Colonic mucosa (tissue), 4 donors: ENCODE results near the gene ASF1B. TPM values are rescaled to one million over a fixed set of nuclear protein-coding genes. Genes with fewer than 3 reads are reported as not detected.

ENCODE experiments used
- DNase-seq: peaks from one replicate; pipeline ENCODE4 v3.0.0-alpha.2; 2020
- H3K27ac ChIP-seq: fragments of 200-600 bp; one replicate; pipeline ENCODE4 v1.8.0; 2021
- H3K27me3 ChIP-seq: fragments of 200-600 bp; one replicate; pipeline ENCODE4 v1.8.0; 2021
- H3K36me3 ChIP-seq: fragments of 200-600 bp; one replicate; pipeline ENCODE4 v1.8.0; 2021
- H3K4me1 ChIP-seq: fragments of 200-600 bp; one replicate; pipeline ENCODE4 v1.8.0; 2021; ENCODE audit warnings: mild to moderate bottlenecking
- H3K4me3 ChIP-seq: fragments of 200-600 bp; one replicate; pipeline ENCODE4 v1.8.0; 2021
- H3K9ac ChIP-seq, 2 donors: one replicate each; pipeline ENCODE4 v1.7.0; 2013; ENCODE audit warnings: control low read depth in 2 of 2, low read depth in 2 of 2, low read length in 2 of 2
- H3K9me3 ChIP-seq: fragments of 200-600 bp; one replicate; pipeline ENCODE4 v1.8.0; 2021
- intact Hi-C: fragments of 100-400 bp; cut with DNase I; formaldehyde crosslinking; loops from one replicate; pipeline ENCODE4 v1.14.1; 2022
- total RNA-seq, 2 donors: library from RNA; stranded (reverse); fragmentation: NEBNext Ultra II Directional in 1 of 2; extraction: Animal tissue kit (Norgen Biotek cat#: 25700) in 1 of 2; gene quantifications; one replicate each; pipeline ENCODE4 v1.2.1, GENCODE V29; 2021
- TF ChIP-seq, protein P1 (sequence below): fragments of 200-600 bp; IDR thresholded peaks from one replicate; pipeline ENCODE4 v1.8.0; 2022; ENCODE audit warnings: antibody characterized with exemption, mild to moderate bottlenecking
- donor health status: healthy.
- donor health status: DM: no; HTN: no; CAD: no.
- donor health status: DM: no; HTN: no; CAD: no.

The ASF1B gene
- total RNA-seq, 2 donors from 2014 or later = 12.9 to 64.0 TPM

DNA sequence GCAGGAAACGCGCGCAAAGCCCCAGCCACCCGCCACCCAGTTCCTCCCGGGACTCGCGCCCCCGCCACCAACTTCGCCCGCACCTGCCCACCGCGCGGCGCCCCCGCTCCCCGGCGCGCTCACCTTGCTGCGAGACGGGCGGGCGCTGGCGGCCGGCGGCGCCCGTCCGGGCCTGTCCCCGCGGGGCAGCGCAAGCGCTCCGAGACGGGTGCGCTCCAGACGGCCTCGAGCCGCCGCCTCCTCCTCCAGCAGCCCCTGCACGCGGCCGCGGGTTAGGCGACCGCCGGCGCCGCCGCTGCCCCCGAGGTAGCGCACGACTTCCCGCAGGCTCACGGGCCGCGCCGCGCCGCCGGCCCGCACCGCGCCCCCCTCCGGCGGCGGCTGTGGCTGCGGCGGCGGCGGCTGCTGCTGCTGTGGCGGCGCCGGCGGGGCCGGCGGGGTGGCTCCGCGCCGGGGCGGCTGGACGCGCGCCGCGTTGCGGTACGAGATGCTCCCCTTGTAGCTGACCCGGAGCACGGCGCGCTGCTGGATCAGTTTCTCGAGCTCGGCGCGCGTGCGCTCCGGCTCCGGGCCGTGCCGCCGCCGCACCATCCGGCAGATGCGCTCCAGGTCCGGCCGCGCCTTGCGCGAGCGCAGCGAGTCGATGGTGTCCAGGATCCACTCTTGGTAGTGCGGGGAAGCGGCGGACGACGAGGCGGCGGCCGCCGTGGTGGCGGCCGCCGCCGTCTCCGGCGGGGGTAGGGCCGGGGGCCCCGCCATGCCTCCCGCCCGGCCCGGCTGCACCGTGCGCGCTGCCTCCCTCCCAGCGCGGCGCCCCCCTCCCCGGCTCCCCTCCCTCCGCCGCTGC, 46.5 kb downstream of the ASF1B start:
- DNase-seq = no peak
- Histone ChIP-seq H3K27me3 (no peaks in the 10 kb centered on the region), H3K27ac (peak overlapping the region; percentile 60), H3K36me3 (no peaks in the 10 kb centered on the region), H3K9me3 (no peaks in the 10 kb centered on the region), H3K4me3 (peak overlapping the region; percentile 48), H3K9ac (peak overlapping the region; percentile 3 to 56), H3K4me1 (no peaks in the 10 kb centered on the region)
- intact Hi-C loops = no loop called here
- TF ChIP-seq, protein P1, sequence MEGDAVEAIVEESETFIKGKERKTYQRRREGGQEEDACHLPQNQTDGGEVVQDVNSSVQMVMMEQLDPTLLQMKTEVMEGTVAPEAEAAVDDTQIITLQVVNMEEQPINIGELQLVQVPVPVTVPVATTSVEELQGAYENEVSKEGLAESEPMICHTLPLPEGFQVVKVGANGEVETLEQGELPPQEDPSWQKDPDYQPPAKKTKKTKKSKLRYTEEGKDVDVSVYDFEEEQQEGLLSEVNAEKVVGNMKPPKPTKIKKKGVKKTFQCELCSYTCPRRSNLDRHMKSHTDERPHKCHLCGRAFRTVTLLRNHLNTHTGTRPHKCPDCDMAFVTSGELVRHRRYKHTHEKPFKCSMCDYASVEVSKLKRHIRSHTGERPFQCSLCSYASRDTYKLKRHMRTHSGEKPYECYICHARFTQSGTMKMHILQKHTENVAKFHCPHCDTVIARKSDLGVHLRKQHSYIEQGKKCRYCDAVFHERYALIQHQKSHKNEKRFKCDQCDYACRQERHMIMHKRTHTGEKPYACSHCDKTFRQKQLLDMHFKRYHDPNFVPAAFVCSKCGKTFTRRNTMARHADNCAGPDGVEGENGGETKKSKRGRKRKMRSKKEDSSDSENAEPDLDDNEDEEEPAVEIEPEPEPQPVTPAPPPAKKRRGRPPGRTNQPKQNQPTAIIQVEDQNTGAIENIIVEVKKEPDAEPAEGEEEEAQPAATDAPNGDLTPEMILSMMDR = no peak

DNA sequence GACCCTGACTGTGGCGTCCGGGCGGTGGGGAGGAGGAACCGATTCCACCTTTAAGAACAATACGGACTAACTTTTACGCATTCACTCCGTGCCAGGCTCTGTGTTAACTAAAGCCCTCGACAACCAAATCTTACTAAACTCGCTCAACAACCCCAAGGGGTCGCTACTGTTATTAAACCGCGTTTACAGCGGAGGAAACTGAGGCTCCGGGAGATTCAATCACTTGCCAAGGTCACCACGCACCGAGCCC, 47.1 kb downstream of the ASF1B start:
- H3K9ac ChIP-seq = peak overlapping the region; percentile 3 to 56
- H3K36me3 ChIP-seq = no peaks in the 10 kb centered on the region
- no peaks in the 10 kb centered on the region for H3K27me3 ChIP-seq
- TF ChIP-seq, protein P1 = no peak
- no peaks in the 10 kb centered on the region for H3K9me3 ChIP-seq
- DNase-seq = no peak
- intact Hi-C loops = no loop called here
- H3K4me3 ChIP-seq = peak overlapping the region; percentile 40
- no peak overlapping the region for H3K27ac ChIP-seq
- no peaks in the 10 kb centered on the region for H3K4me1 ChIP-seq

DNA sequence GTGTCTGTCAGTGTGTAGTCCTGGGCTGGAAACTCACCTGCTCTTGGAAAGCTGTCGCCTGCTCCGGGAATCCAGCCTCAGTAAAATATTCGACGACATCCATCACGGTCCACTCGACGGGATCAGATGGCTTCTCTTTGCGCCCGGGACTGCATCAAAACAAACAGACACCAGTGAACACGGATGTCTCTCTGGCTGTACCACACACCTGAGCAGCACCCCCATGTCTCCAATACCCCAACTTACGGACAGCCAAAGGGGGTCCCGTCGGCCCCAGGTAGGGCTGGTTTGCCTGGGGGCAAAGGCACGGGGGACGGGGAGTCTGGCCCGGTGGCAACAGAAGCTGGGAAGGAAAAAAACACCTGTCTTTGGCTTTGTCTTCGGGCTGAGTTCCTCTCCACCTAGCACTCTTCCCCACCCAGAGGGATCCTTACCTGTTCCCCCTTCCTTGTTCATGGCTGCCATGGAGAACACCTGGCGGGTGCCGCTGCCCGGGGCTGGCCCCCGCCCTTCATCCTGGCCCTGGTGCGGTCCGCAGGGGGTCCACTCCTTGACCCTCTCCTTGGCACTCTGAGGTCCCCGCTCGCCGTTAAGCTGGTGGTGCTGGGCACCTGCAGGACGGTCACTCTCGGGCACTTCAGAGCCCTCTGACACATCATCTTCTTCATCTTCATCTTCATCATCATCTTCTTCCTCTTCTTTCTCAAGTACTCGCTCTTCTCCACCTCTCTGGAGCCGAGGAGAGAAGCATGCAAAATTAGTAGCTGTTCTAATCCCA, 47.6 kb downstream of the ASF1B start:
- Histone ChIP-seq H3K27me3 (no peaks in the 10 kb centered on the region), H3K9me3 (no peaks in the 10 kb centered on the region), H3K4me1 (no peaks in the 10 kb centered on the region), H3K27ac (no peak overlapping the region), H3K4me3 (peak overlapping the region; percentile 40), H3K9ac (peak overlapping the region in 1 of 2 donors; percentile 3), H3K36me3 (no peaks in the 10 kb centered on the region)
- intact Hi-C loops = no loop called here
- DNase-seq = no peak
- TF ChIP-seq, protein P1 = no peak

DNA sequence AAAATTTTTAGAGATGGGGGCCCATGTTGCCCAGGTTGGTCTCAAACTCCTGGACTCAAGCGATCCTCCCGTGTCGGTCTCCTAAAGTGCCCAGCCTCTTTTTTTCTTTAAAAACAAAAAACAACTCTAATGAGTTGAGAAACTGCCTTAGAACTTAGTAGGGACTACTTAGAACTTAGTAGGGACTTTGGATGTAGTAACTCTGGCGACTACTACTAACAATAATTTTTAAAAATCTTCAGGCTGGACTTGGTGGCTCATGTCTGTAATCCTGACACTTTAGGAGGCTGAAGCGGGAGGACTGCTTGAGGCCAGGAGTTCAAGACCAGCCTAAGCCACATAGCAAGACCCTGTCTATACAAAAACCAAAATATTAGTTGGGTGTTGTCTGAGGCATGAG, 50.3 kb downstream of the ASF1B start:
- no peak for DNase-seq
- Histone ChIP-seq H3K4me1 (no peaks in the 10 kb centered on the region), H3K9ac (no peak overlapping the region), H3K36me3 (no peaks in the 10 kb centered on the region), H3K27me3 (no peaks in the 10 kb centered on the region), H3K27ac (no peak overlapping the region), H3K4me3 (no peak overlapping the region), H3K9me3 (no peaks in the 10 kb centered on the region)
- TF ChIP-seq, protein P1 = no peak
- intact Hi-C loops = no loop called here

DNA sequence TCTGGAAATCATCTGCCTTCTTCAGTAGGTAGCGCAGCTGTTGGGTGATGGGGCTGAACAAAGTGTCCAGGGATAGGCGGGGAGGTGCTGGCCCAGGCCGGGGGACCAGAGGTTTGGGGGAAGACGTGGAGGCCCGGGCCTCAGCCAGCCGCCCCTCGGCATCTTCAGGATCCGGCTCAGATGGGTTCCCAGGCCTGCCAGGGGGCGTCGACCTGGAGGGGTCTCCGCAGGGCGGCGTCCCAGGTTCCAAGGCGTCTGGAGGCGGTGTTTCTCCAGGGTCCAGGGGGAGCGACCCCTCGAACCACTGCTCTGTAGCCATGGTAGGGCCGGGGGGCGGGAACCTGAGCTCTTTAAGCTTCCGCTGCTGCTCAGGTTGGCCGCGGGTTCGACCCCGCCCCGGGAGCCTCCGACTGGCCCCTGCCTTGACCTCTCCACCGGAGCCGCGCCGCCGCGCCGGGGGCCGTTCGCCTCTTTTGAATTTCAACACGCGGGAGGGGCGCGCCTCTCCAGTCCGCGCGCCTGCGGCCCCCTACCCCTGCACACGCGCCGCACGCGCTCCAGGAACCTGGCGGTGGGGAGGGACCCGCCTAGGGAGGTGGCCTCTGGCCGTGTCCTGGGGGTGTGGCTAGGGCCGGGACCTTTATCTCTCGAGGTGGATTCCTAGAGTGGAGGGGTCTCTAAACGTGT, 50.9 kb downstream of the ASF1B start, which contains the start of gene C19orf67:
TSS of gene C19orf67 (minus strand) at position 475 of the 687 bp plus-strand sequence. CDS start at position 319, 156 bp downstream.
- intact Hi-C loops = no loop called here
- Histone ChIP-seq H3K27ac (no peak within 1 kb of the TSS), H3K4me1 (peaks cover 1% of the 10 kb centered on the region)

More for the DNA sequence above, 50.9 kb downstream of the ASF1B start, which contains the start of gene C19orf67:
- H3K9ac ChIP-seq = peak within 1 kb of the TSS in 1 of 2 donors; percentile 5
- no peaks in the 10 kb centered on the region for H3K27me3 ChIP-seq
- DNase-seq = no peak
- no peaks in the 10 kb centered on the region for H3K9me3 ChIP-seq
- no peak within 1 kb of the TSS for H3K4me3 ChIP-seq
- no peaks in the 10 kb centered on the region for H3K36me3 ChIP-seq
- TF ChIP-seq, protein P1 = no peak
